ENCODE data around the gene STK32B.
"Not testable (repeated sequence)": the region's sequence is repeated elsewhere in the genome, so short reads cannot be mapped to it uniquely, and the experiment has no call there.

The STK32B gene

DNA sequence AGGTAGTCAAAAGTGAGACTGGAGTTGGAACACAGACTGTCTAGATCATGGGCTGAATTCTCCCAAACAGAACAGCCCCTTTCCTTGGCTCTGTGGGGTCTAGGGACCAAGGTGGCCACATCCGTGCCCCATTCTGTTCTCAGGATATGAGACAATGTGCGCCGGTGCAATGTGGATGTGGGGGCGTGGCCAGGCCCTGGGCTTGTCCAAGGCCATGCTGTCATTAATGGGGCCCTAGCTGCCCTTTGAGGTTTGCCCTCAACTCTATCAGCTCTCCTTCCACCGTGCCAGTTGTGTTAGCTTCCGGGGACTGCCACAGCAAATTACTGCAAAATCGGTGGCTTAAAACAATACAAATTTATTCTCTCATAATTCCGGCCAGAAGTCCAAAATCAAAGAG is 344.5 kb downstream of the STK32B start:
- no peak for DNase-seq (ENCODE audit: low read depth)

DNA sequence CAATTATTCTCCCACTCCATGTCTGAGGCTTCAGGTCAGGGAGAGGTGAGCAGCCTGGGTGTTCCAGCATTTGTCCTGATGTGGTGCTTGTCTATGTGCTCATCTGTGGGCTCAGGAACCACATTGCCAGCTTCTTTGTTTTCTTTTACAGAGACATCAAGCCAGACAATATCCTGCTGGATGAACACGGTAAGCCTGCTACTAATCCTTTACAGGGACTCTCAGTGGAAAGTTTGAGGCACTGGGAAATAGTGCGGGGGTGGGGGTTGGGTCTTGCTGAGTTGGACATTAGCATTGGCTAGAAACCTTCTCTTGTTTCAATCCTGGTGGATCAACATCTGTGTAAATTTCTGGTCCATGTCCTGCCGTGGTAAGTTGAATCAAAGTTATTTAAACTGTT is 346.8 kb downstream of the STK32B start:
- DNase-seq (ENCODE audit: low read depth), result no peak

DNA sequence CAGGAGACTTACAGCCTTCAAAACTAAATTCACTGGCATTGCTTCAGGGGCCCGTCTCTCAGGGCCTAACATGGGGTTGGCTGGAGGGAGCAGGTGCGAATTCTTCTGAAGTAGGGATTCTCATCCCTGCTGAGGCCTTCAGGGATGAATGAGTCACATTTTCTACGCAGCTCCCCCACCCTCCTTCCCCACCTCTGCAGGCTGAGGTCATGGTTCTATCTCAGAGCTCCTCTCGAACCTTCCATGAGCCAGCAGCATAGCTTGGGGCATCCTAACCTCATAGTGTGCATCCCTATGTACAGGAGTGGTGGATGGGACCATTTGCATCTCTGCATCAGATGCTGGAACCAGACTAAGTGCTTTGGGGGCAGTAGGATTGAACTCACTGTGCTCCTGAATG is 347.8 kb downstream of the STK32B start:
- no peak for DNase-seq (ENCODE audit: low read depth)

DNA sequence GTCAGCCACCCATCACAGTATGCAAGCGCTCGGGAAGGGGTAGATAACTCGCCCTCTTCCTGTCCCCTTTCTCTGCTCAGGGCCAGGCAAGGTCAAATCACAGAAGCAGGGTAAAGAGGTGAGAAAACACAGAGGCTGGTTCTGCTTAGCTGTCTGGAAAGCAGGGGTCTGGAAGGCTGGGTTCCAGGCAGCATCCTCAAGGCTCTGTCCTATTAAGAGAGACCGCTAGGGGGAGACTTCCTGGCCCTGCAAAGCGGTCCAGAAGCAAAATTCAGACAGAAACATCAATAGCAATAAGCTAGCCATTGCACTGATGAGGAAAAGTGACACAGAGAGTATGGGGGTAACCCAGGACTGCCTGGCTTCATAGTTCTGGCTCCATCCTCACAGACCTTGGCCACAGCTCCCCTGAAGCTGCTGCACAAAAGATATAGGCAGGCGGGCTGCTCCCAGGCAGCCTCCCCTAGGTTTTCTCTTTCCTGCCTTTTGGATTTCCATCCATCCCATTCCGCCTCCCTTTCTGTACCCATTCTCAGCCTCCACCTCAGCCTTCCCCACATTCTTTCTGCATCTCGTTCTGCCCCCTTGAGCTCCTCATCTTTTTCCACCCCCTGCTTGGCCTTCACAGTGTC is 348.6 kb downstream of the STK32B start:
- DNase-seq (ENCODE audit: low read depth), result no peak

DNA sequence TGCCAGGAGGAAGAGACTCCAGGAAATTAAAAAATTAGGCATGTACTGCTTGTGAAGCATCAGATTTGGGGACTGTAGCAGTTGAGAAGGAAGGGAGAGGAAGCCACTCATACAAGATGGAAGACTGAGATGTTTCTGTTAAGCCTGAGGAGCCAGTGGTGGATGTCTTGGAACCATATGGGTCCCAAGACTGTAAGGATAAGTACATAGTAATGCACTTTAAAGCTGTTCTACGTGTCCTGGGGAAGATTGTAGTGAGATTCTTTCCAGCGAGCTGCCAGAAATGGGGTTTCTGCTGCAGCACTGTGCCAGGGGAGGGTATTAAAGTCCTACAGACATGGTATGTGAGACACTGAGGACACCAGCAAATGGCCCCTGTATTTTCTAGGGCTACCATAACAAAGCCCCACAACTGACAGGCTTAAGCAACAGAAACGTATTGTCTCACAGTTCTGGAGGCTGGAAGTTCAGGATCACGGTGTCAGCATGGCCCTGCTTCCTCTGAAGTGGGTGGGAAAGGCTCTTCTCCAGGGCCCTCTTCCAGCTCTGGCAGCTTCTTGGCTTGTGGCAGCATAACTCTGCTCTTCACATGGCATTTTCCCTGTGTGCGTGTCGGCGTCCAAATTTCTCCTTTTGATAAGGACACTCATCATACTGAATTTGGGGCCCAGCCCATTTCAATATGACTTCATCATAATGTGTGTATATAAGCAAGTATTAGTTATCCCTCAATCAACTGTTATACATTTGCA is 352.6 kb downstream of the STK32B start:
- no peak for DNase-seq (ENCODE audit: low read depth)

DNA sequence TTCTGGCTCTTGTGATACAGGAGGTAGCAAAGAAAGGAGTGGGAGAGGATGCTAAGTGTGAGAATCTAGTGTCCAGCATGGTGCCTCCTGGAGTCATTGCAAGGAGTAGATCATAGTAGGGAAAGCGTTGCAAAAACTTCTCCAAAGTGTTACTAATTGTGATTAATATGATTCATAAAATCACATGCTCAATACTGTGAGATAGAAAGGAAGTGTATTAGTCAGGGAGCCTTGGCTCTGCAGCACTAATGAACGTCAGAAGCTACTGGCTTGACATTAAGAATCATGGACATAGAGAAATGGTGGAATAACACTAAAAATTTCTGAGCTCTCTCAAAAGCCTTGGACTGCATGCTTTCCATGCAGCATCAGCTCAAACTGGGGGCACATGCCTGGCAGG is 358.0 kb downstream of the STK32B start:
- DNase-seq (ENCODE audit: low read depth), result no peak

DNA sequence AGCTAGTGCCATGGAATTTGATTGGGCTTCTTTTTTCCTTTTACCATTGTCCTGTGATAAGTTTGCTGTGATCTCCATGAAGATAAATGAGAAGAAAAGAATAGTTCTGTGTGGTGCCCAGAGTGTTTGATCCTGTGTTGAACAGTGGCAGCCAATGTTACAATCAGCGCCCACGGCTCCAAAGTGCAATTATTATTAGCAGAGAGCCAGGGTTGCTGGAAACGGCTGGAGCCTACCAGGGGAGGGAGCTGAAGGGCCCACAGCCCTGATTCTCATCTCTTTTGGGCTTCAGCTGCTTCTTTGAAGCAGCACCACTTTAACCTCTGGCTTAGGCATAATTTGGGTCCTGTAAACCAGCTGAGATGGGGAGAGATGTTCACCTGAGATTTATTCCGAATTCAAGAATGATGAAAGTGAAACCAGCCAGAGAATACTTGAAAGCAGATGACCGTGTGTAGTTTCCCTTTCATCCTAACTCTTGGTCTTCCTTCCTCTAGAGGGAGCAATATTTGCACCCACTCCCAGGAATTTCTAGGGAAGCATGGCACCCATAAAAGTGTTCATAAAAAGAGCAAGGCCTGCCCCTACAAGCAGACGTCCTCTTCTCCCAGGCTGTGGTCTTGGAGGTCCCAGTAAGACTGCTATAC is 358.8 kb downstream of the STK32B start:
- no peak for DNase-seq (ENCODE audit: low read depth)

DNA sequence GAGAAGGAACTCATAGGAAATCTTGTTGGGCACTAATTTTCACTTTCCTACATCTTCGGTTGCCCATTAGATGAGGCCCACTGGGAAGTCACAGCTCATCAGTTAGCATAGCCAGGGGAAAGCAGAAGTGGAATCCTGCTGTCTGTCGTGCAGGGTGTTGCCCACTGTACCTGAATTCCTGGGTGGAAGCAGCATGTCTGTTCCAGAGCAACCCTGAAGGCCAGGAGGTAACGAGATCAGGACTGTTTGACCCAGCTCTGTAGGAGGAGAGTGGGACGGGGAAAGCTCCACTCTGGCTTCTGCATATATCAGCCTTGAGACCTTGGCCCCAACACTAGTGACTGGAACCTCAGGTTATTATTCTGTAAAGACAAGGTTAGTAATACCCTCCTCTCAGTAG is 361.0 kb downstream of the STK32B start:
- DNase-seq (ENCODE audit: low read depth), result no peak

DNA sequence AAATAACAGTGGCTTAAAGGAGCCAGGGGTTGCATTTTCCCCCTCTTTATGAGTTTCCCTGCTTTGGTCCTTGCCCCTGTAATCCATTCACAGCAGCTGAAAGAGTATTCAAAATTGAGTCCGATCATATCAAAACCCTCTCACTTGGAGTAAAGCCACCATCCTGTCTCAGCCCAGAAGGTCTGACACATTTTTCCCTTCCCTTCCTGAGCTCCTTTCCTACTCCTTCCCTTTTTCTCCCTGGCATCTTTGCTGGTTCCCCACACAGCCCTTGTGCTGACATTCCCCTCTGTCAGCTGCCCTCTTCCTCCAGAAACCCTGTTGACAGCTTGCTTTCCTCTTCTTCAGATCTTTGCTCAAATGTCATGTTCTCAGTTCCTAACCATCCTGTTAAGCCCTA is 361.5 kb downstream of the STK32B start:
- no peak for DNase-seq (ENCODE audit: low read depth)

DNA sequence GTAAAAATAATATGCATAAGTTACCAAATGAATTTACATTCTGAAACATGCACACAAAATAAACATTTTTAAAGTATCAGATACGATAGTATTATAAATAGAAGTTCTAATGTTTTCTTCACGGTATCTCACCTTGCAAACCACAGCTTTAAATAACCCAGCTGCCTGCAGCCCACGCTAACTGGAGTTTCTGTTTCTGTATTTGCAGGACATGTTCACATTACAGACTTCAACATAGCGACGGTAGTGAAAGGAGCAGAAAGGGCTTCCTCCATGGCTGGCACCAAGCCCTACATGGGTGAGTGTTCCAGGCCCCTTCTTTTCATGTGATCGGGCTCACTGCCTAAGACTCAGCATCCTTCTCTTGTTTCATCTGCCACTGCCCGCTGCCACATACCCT is 365.4 kb downstream of the STK32B start:
- no peak for DNase-seq (ENCODE audit: low read depth)

DNA sequence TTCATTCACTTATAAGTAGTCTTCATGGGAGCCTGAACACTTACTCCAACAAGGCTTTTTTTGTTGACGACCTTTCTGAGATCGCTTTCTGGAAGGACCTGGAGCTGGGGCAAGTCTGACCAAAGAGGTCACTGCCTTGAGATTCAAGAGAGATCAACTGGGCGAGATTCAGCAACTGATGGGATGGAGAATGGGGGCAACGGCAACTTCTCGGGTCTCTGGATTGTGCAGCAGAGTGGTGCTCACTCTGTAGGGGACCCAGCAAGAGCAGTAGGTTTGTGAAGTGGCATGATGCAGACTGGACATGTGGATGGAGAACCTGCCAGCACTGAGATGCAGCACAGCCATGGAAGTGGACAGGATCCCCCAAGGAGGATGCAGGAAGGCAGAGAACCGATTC is 369.0 kb downstream of the STK32B start:
- no peak for DNase-seq (ENCODE audit: low read depth)

DNA sequence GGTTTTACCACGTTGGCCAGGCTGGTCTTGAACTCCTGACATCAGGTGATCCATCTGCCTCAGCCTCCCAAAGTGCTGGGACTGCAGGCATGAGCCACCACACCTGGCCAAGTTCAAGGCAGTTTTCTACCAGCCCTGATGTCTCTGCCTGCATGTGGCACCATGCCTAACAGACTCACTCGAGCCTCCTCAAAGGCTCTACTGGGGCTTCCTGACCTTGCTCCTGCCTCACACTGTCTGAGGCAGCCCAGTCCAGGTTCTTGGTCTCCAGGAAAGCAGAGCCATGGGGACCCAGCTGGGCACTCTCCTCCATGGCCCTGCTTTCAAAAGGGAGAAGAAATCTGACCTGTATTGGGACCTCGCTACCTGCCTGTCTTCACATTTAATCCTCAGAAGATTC is 370.1 kb downstream of the STK32B start:
- DNase-seq (ENCODE audit: low read depth), result no peak

DNA sequence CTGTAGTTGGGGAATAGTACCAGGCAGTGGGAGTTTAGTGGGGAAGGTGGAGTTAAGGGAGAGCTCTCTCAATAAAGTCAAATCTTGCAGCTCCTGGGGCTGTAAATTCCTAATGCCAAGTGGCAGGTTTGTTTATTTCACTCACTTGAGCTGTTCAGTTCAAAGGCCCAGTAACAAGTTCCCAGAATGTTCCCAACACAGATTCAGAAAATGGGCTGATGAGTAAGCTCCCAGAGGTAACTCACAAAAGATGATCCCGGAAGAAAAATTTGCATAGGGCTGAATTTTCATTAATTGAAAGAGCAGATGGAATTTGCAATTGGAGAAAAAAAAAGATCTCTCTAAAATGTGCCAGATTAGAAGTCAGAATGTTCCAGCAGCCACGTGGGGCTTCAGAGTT is 370.9 kb downstream of the STK32B start:
- DNase-seq (ENCODE audit: low read depth), result no peak

DNA sequence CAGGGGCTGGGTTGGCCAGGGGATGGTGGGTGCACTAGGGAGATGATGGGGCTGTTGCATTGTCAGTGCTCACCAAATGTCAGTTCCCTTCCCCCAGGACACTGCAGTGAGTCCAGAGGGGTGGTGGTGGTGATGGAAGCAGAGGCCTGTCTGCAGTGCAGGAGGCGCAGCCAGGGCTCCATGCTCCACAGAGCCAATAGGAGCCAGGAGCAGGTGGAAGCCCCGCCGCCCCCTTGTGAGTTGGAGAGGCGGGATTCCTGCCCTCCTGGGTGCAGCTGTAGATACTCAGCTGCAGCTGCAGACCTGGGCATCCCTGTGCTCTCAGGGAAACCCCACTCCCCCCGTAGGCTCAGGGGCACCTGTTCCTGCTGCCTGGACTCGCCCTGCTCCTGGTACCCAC is 372.4 kb downstream of the STK32B start:
- no peak for DNase-seq (ENCODE audit: low read depth)

DNA sequence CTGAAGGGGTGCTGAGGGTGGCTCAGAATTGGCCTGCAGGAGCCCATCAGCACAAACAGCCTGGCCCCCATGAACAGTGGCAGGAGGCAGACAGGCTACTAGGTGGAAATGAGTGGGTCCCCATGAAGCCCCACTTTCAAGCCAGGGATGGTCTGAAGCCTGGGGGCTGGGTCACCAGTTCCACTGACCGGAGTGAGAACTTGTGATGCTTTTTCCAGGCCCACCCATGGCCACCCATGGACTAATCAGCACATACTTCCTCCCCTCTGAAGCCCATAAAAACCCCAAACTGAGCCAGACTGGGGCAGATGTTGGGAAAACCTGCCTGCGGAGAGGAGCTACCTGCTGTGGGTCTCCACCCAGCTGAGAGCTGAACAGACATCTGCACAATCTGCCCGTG is 372.9 kb downstream of the STK32B start:
- DNase-seq (ENCODE audit: low read depth), result no peak

DNA sequence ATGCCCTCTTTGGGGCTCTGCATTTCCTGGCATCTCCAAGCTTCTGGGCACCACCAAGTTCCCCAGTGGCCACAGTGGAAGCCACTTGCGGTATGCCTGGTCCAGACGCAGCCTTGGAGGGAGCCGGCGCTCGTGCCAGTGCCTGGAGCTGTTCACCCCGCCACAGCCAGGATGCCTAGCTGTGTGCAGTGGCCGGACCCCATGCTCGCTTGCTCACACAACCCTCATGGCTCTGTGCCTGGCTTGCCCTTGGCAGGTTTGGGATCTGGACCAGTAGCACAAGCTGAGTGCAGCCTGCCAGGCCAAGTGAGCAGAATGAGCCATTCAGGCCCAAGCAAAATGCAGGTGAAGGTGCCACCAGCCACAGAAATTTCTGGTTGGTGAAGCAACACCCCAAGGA is 373.6 kb downstream of the STK32B start:
- no peak for DNase-seq (ENCODE audit: low read depth)

DNA sequence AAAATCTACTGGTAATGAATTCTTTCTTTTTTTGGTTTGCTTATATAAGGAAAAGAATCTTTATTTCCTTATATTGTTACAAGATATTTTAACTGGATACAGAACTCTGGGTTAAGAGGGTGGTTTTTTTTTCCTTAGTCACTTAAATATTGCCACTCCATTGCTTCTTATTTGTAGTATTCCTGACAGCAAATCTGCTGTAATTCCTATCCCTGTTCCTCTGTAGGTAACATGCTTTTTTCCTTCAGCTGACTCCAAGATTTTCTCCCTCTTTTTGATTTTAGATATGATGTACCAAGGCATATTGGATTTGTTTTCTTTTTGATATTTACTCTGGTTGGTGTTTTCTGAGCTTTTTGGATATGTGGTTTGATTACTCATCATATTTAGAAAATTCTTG is 378.5 kb downstream of the STK32B start:
- no peak for DNase-seq (ENCODE audit: low read depth)

DNA sequence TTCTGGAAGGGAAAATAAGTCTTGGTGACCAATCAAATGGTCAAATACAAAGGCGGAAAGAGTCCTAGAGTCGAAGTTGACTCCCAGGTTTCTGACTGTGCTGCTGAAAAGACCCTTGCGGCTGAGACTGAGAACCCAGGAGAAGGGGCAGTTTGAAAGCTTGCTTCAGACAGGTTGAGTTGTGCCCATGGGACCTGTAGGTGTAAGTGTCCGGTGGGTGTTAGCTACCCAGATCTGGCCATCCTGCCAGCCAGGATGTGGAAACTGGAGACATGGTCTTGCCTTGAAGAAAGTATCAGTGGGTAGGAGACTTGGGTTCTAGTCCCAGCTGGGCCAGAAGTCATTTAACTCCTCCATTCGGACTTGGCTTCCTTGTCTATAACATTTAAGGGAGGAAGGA is 381.9 kb downstream of the STK32B start:
- DNase-seq (ENCODE audit: low read depth), result no peak

DNA sequence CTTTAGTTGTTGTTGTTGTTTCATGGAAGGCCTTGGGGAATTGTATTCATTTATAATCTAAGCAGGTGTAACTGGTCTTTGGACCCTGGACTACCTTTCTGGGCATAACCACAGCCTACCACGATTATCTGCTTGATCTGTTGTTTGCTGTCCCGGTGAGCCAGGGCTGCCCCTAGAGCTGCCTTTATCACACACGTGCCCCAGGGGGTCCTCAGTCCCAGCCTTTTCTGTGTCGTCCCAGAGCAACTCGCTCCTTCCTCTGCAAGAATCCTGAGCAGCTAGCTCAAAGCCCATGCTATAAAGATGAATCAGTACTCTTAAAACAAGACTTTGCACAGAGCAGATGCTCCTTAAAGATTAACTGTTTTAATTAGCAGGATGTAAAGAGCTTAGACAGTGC is 383.9 kb downstream of the STK32B start:
- no peak for DNase-seq (ENCODE audit: low read depth)

DNA sequence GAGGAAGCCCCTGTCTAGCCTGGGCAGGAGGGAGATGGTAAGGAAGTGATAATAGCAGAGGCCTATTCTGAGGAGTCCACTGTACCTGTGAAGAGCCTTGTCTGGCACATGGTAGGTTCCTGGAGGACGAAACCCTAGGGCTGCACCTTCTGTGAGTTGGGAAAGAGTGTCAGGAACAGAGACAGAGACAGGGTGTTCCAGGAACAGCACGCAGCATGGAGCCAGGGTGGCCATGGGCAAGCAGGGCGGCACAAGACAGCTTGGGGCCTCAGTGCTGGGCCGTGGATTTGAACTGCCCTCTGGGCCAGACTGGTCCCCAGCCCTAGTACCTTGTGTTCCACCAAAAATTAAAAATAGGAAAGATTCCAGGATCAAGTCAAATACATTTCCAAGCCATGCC is 384.5 kb downstream of the STK32B start:
- DNase-seq (ENCODE audit: low read depth), result no peak

DNA sequence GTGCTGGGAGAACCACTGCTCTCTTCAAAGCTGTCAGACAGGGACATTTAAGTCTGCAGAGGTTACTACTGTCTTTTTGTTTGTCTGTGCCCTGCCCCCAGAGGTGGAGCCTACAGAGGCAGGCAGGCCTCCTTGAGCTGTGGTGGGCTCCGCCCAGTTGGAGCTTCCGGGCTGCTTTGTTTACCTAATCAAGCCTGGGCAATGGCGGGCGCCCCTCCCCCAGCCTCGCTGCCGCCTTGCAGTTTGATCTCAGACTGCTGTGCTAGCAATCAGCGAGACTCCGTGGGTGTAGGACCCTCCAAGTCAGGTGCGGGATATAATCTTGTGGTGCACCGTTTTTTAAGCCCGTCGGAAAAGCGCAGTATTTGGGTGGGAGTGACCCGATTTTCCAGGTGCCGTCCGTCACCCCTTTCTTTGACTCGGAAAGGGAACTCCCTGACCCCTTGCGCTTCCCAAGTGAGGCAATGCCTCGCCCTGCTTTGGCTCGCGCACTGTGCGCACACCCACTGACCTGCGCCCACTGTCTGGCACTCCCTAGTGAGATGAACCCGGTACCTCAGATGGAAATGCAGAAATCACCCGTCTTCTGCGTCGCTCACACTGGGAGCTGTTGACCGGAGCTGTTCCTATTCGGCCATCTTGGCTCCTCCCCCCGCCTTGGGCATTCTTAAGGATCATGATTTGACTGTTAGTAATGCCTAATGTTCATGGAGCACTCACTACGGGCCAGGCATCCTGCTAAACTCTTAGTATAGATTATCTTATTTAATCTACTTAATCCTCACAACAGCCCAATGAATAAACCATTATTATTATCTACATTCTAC is 392.9 kb downstream of the STK32B start:
- not testable (repeated sequence) for DNase-seq (ENCODE audit: low read depth)

DNA sequence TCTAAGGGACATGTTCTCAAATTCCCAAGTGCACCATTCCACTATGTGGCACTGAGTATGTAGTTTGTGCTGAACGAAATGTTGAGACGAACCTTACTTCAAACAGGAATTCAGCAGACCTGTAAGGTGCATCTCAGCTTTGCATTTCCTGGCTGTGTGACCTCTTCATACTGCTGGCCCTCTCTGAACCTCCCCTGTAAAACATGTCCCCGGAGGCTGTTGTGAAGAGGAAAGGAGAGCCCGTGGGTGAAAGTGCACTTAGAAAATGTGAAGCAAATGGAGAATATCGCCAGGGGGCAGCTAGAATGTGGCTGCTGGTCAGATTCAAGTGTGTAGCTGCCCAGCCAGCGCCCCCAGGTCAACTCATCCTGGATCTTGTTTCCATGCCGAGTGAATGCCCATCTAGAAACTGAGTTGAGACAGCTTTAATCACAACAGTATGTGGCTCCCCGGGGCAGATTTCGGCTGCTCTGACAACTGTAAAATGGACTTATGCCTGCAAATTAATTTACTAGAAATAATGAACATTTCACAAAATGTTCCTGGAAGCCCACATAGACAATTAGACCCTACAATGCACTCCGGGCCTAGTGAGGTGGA is 393.7 kb downstream of the STK32B start:
- no peak for DNase-seq (ENCODE audit: low read depth)

All from activated T-cell treated with anti-CD3 and anti-CD28 coated beads for 24 hours (primary cell).